Endothelial cell of umbilical vein (primary cell): Measurements from ENCODE around the gene CTSA. TPM values are rescaled to one million over a fixed set of nuclear protein-coding genes. Genes with fewer than 3 reads are reported as not detected.
A peak's percentile ranks its signal among the peaks of the same experiment; 100 is the strongest.

Source experiments
- BruUV-seq: library from RNA; stranded (reverse); fragments of 400-500 nt; replicated peaks from 2 replicates; lab custom pipeline; 2021; lab: Mats Ljungman, UMichigan
- CTCF ChIA-PET: fragments of 300-600, 350-600 bp; sonication (Branson Sonifier 250); formaldehyde crosslinking; loops from one replicate; lab custom pipeline; 2021; ENCODE audit warnings: antibody characterized with exemption, inconsistent platforms; lab: Charles Lee
- POLR2A ChIA-PET: fragments of 300-600, 350-600 bp; sonication (Branson Sonifier 250); formaldehyde crosslinking; loops from one replicate; lab custom pipeline; 2021; ENCODE audit warnings: antibody characterized with exemption, inconsistent platforms; lab: Charles Lee
- DNase-seq: peaks from one replicate; pipeline ENCODE4 v3.0.0-alpha.2; 2011; ENCODE audit warnings: low read depth, low spot score
- FAIRE-seq: peaks from 2 replicates; lab custom pipeline; 2011; peaks lifted over from hg19 to GRCh38; lab: Jason Lieb, UNC
- H2AFZ ChIP-seq: 2 replicates; pipeline ENCODE4 v1.6.0; 2012; ENCODE audit warnings: low read depth, low read length, control low read depth, inconsistent platforms
- H3K27ac ChIP-seq: 2 replicates; pipeline ENCODE4 v1.5.1; 2011; ENCODE audit warnings: low read depth, mild to moderate bottlenecking, control low read depth, low read length, moderate library complexity; ENCODE audit not compliant: insufficient read depth
- H3K27me3 ChIP-seq, 2 experiments: 2 replicates each; pipeline versions ENCODE4 v1.6.0 to v1.6.1; 2011; ENCODE audit warnings: low read length in 2 of 2, mixed read lengths in 1 of 2; ENCODE audit not compliant: control insufficient read depth in 2 of 2, insufficient read depth in 2 of 2
- H3K36me3 ChIP-seq, 2 experiments: 2 replicates in 1 of 2; 3 replicates in 1 of 2; pipeline ENCODE4 v1.5.1; 2011; ENCODE audit warnings: low read length in 2 of 2, mild to moderate bottlenecking in 1 of 2, moderate library complexity in 1 of 2; ENCODE audit not compliant: control insufficient read depth in 2 of 2, insufficient read depth in 2 of 2; ENCODE audit errors: extremely low read depth in 1 of 2
- H3K4me1 ChIP-seq: 3 replicates; pipeline ENCODE4 v1.5.1; 2011; ENCODE audit warnings: mild to moderate bottlenecking, low read length; ENCODE audit not compliant: control insufficient read depth, insufficient read depth; ENCODE audit errors: extremely low read depth
- H3K4me2 ChIP-seq: 2 replicates; pipeline ENCODE4 v1.6.1; 2011; ENCODE audit warnings: low read length, control low read depth, mixed read lengths; ENCODE audit not compliant: insufficient read depth
- H3K4me3 ChIP-seq, 3 experiments: fragments of 200-600 bp in 1 of 3; sonication (generic), shearing (Covaris generic) in 1 of 3; replicated peaks in 1 of 3; 2 replicates each; pipeline ENCODE4 v1.5.1; 2011 to 2016; ENCODE audit warnings: control low read depth in 3 of 3, low read length in 3 of 3, mild to moderate bottlenecking in 2 of 3, inconsistent platforms in 1 of 3, low read depth in 1 of 3, moderate library complexity in 1 of 3; ENCODE audit not compliant: insufficient read depth in 1 of 3
- H3K79me2 ChIP-seq: 2 replicates; pipeline ENCODE4 v1.6.0; 2012; ENCODE audit warnings: low read length, inconsistent platforms; ENCODE audit not compliant: control insufficient read depth, insufficient read depth
- H3K9ac ChIP-seq: replicated peaks from 2 replicates; pipeline ENCODE3; 2011; ENCODE audit warnings: low read length, control low read depth; ENCODE audit not compliant: insufficient read depth; ENCODE audit errors: extremely low read depth
- H3K9me1 ChIP-seq: replicated peaks from 3 replicates; pipeline ENCODE4 v1.6.0; 2011; ENCODE audit warnings: mild to moderate bottlenecking, low read length; ENCODE audit not compliant: control insufficient read depth, insufficient read depth; ENCODE audit errors: extremely low read depth
- H3K9me3 ChIP-seq: replicated peaks from 2 replicates; pipeline ENCODE4 v1.5.1; 2012; ENCODE audit warnings: low read length, inconsistent platforms; ENCODE audit not compliant: control insufficient read depth, insufficient read depth
- H4K20me1 ChIP-seq: replicated peaks from 2 replicates; pipeline ENCODE3; 2011; ENCODE audit warnings: mild to moderate bottlenecking, low read length; ENCODE audit not compliant: control insufficient read depth, insufficient read depth; ENCODE audit errors: extremely low read depth
- JUN ChIP-seq: IDR thresholded peaks from 2 replicates; pipeline ENCODE4 v1.6.1; 2011; ENCODE audit warnings: borderline replicate concordance, low read depth; ENCODE audit not compliant: insufficient read length, insufficient read depth
- POLR2A ChIP-seq: IDR thresholded peaks from 2 replicates; pipeline ENCODE4 v1.6.1; 2012; ENCODE audit warnings: low read depth, mild to moderate bottlenecking, control low read depth, low read length
- POLR2AphosphoS5 ChIP-seq: IDR thresholded peaks from 2 replicates; pipeline ENCODE4 v1.6.1; 2012; ENCODE audit warnings: low read depth, mild to moderate bottlenecking, control low read depth, low read length, moderate library complexity; ENCODE audit not compliant: insufficient read depth
- dilution Hi-C: fragments of 300-500 bp; cut with MboI; formaldehyde crosslinking; loops from one replicate; pipeline ENCODE4 v1.15.0; 2019; ENCODE audit warnings: low sequenced_read_pairs; ENCODE audit not compliant: extremely low pct_ligation_motif_present
- intact Hi-C: fragments of 100-400 bp; cut with micrococcal nuclease; formaldehyde crosslinking; loops from one replicate; pipeline ENCODE4 v1.10.0; 2022
- polyA plus RNA-seq, 4 experiments: library from polyadenylated mRNA; depleted of rRNA in 3 of 4; stranded (reverse) in 3 of 4; unstranded in 1 of 4; fragments of >200 nt; gene quantifications; 2 replicates each; pipeline versions ENCODE4 v1.2.1 to v1.2.3, GENCODE V29; 2011 to 2012; ENCODE audit warnings: missing spikeins in 1 of 4
- total RNA-seq: library from RNA; stranded (reverse); gene quantifications from 2 replicates; pipeline ENCODE4 v1.2.3, GENCODE V29; 2021

The CTSA gene
- total and polyA plus RNA-seq, 2 donors (not counting 3 experiments of a cell fraction or from before 2014, with no cell fraction given) = 169 to 409 TPM

- intact Hi-C loops (loop anchor here (1.0 to 10.0 kb wide), 6 partner anchors 8 to 566 kb away; partner anchors contain the start of genes ACOT8, CTSA, NEURL2 and SDC4), dilution Hi-C loops (no loop called here)
- Histone ChIP-seq H3K4me1 (peaks cover 28% of the 10 kb centered on the region), H3K9me3 (no peaks in the 10 kb centered on the region), H3K4me2 (peak overlapping the region; percentile 66), H4K20me1 (no peaks in the 10 kb centered on the region), H2AFZ (peak overlapping the region; percentile 38), H3K27me3 (no peaks in the 10 kb centered on the region), H3K36me3 (peaks cover 0 to 7% of the 10 kb centered on the region in 2 experiments), H3K9me1 (no peaks in the 10 kb centered on the region), H3K79me2 (no peaks in the 10 kb centered on the region), H3K4me3 (peak overlapping the region; percentile 6 to 62 (median 37)), H3K27ac (peak overlapping the region; percentile 43), H3K9ac (peak overlapping the region; percentile 44)
- DNase-seq (peak; percentile 100), FAIRE-seq (peak; percentile 98)
- BruUV-seq = TSS peak; percentile 72
- ChIA-PET POLR2A (interaction anchor here (0.5 to 3.8 kb wide), 4 partner anchors 13 to 97 kb away, joined by 3 to 22 read pairs (median 6); partner anchors contain the start of gene PCIF1), CTCF (interaction anchor here (1.0 to 5.0 kb wide), 6 partner anchors 9 to 28 kb away, joined by 3 to 22 read pairs (median 8); partner anchors contain the start of genes CTSA, NEURL2 and PCIF1)
- peak; percentile 30 for TF ChIP-seq POLR2A
- peak; percentile 42 for TF ChIP-seq POLR2AphosphoS5
- TF ChIP-seq JUN = no peak
Measured at GRCh38 chr20:45910670-45911485, 19.7 kb downstream of the CTSA start.
